ENCODE measurements around the gene PARP12.

DNA sequence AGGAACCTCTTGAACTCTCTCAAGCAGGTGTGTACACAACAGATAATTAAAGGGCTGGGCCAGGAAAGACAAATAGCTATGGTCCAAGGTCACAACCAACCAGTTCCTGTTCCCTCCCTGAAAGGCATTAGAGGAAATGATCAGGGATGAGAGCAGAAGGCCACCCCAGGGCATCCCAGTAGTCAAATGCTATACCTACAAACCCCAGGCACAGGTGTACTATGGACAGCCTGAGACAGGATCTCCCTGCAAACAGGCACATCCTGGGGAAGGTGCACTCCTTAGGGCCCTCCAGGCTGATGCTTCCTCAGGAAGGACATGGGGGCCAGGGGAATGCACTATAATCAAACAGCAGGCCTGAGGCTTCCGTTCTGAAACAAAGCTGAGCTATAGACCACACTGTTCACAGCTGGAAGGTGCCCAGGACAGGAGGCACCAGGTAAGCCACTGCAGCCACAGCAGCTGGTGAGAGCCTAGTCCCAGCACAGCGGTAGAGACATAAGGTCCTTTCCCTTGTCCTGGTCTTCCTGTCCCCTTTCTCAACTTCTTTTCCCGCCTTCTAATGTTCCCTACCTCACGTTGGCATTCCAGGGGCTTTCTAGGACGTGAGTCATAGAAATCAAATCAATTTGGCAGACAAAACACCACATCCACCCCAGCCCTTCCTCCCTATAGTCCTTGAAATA lies 13.3 kb downstream of the PARP12 start:
- TF ChIP-seq, protein P1, sequence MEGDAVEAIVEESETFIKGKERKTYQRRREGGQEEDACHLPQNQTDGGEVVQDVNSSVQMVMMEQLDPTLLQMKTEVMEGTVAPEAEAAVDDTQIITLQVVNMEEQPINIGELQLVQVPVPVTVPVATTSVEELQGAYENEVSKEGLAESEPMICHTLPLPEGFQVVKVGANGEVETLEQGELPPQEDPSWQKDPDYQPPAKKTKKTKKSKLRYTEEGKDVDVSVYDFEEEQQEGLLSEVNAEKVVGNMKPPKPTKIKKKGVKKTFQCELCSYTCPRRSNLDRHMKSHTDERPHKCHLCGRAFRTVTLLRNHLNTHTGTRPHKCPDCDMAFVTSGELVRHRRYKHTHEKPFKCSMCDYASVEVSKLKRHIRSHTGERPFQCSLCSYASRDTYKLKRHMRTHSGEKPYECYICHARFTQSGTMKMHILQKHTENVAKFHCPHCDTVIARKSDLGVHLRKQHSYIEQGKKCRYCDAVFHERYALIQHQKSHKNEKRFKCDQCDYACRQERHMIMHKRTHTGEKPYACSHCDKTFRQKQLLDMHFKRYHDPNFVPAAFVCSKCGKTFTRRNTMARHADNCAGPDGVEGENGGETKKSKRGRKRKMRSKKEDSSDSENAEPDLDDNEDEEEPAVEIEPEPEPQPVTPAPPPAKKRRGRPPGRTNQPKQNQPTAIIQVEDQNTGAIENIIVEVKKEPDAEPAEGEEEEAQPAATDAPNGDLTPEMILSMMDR (IDR thresholded peaks at IDR 0.05) = no peak
- TF ChIP-seq POLR2A (IDR thresholded peaks at IDR 0.05) = no peak
